K562 (cell line): ENCODE data around the gene TMC1.

Experiments used
- CREBBP ChIP-seq: IDR thresholded peaks from one replicate; pipeline ENCODE4 v1.6.1; 2012; ENCODE audit warnings: low read depth, mild to moderate bottlenecking, control low read depth, inconsistent platforms, low read length
- CTCF ChIP-seq, 3 experiments: IDR thresholded peaks in 2 of 3; conservative IDR thresholded peaks in 1 of 3; 2 replicates each; pipeline ENCODE4 v1.5.1; 2011 to 2012; ENCODE audit warnings: low read length in 3 of 3, mild to moderate bottlenecking in 3 of 3, control low read depth in 2 of 3, improper control_type of control experiment in 1 of 3, inconsistent platforms in 1 of 3, low read depth in 1 of 3, mixed read lengths in 1 of 3, moderate library complexity in 1 of 3; ENCODE audit not compliant: insufficient read depth in 2 of 3
- FOXP1 ChIP-seq: sonication (generic); formaldehyde crosslinking; IDR thresholded peaks from 2 replicates; pipeline ENCODE4 v1.8.0; 2022; ENCODE audit warnings: mild to moderate bottlenecking, missing genetic modification reagents
- KLF13 ChIP-seq: fragments of 450-650 bp; IDR thresholded peaks from 2 replicates; pipeline ENCODE4 v1.6.1; 2016; ENCODE audit warnings: missing genetic modification characterization, low read depth, mild to moderate bottlenecking, missing compliant biosample characterization, moderate library complexity, borderline replicate concordance
- RAD21 ChIP-seq, 2 experiments: fragments of 250-450 bp in 1 of 2; fragments of 450-650 bp in 1 of 2; sonication (Bioruptor Pico) in 1 of 2; formaldehyde crosslinking in 1 of 2; IDR thresholded peaks in 1 of 2; conservative IDR thresholded peaks in 1 of 2; 2 replicates each; pipeline versions ENCODE4 v1.4.0 to v1.8.0; 2020 to 2022; ENCODE audit warnings: mild to moderate bottlenecking in 2 of 2, moderate library complexity in 1 of 2
- REST ChIP-seq, 2 experiments: fragments of 450-650 bp; formaldehyde crosslinking in 1 of 2; IDR thresholded peaks; 2 replicates each; pipeline versions ENCODE4 v1.4.0 to v1.6.1; 2014 to 2020; ENCODE audit warnings: mild to moderate bottlenecking in 2 of 2, borderline replicate concordance in 1 of 2, low read depth in 1 of 2
- SP2 ChIP-seq: IDR thresholded peaks from 2 replicates; pipeline ENCODE4 v1.6.1; 2011; ENCODE audit warnings: mild to moderate bottlenecking, low read depth, low read length, moderate library complexity; ENCODE audit not compliant: poor library complexity, severe bottlenecking; ENCODE audit errors: extremely low read depth
- TAF1 ChIP-seq: IDR thresholded peaks from 2 replicates; pipeline ENCODE4 v1.6.1; 2011; ENCODE audit warnings: mild to moderate bottlenecking, low read length, moderate library complexity; ENCODE audit not compliant: insufficient read depth, control insufficient read depth, severe bottlenecking; ENCODE audit errors: extremely low read depth
- TF ChIP-seq, protein P1 (sequence below): conservative IDR thresholded peaks from 2 replicates; pipeline ENCODE4 v1.6.1; 2011; ENCODE audit warnings: low read depth, mild to moderate bottlenecking, low read length; ENCODE audit not compliant: control insufficient read depth

GRCh38 chr9:72743836-72744235 lies 222.4 kb downstream of the TMC1 start:
- TF ChIP-seq RAD21 (CRISPR knock-in tag; conservative IDR thresholded peaks at IDR 0.05 in 1 of 2, IDR thresholded peaks at IDR 0.05 in 1 of 2) = no peak
- TF ChIP-seq SP2 = no peak
- TF ChIP-seq CREBBP = no peak
- no peak for TF ChIP-seq CTCF (IDR thresholded peaks at IDR 0.05 in 2 of 3, conservative IDR thresholded peaks at IDR 0.05 in 1 of 3; ENCODE audit: insufficient read depth in 2 of 3, low read depth in 1 of 3, low read length in 3 of 3)
- TF ChIP-seq, protein P1, sequence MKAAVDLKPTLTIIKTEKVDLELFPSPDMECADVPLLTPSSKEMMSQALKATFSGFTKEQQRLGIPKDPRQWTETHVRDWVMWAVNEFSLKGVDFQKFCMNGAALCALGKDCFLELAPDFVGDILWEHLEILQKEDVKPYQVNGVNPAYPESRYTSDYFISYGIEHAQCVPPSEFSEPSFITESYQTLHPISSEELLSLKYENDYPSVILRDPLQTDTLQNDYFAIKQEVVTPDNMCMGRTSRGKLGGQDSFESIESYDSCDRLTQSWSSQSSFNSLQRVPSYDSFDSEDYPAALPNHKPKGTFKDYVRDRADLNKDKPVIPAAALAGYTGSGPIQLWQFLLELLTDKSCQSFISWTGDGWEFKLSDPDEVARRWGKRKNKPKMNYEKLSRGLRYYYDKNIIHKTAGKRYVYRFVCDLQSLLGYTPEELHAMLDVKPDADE = no peak
- TF ChIP-seq REST (IDR thresholded peaks at IDR 0.05; ENCODE audit: borderline replicate concordance) = no peak
- no peak for TF ChIP-seq REST (CRISPR knock-in tag; IDR thresholded peaks at IDR 0.05; ENCODE audit: low read depth)
- no peak for TF ChIP-seq FOXP1 (CRISPR knock-in tag)
- TF ChIP-seq KLF13 (tag) = no peak
- TF ChIP-seq TAF1 = no peak
